HEK293 (cell line): ENCODE data around the gene IKZF1.

Experiments
- CTCF ChIA-PET: fragments of 350-600 bp; formaldehyde crosslinking; extraction: SDS; loops from one replicate; lab custom pipeline; 2021; ENCODE audit warnings: antibody characterized with exemption; lab: Yijun Ruan, JAX
- POLR2A ChIA-PET: fragments of 300-600 bp; formaldehyde crosslinking; extraction: SDS; loops from one replicate; lab custom pipeline; 2020; ENCODE audit warnings: antibody characterized with exemption, inconsistent platforms; lab: Yijun Ruan, JAX
- H3K27ac ChIP-seq: fragments of 200-500 bp; sonication (Bioruptor generic); 2 replicates; pipeline ENCODE4 v1.5.1; 2014; ENCODE audit warnings: low read depth, low read length, control low read depth, inconsistent platforms; ENCODE audit errors: extremely low read depth
- H3K36me3 ChIP-seq, 2 experiments: fragments of 200-500 bp in 1 of 2; sonication (Bioruptor generic) in 1 of 2; 1 replicate in 1 of 2; 2 replicates in 1 of 2; pipeline ENCODE4 v1.5.1; 2014 to 2017; ENCODE audit warnings: inconsistent platforms in 2 of 2, low read length in 2 of 2; ENCODE audit not compliant: control insufficient read depth in 2 of 2, insufficient read depth in 1 of 2
- H3K4me1 ChIP-seq: fragments of 200-500 bp; sonication (Bioruptor generic); 2 replicates; pipeline ENCODE4 v1.5.1; 2014; ENCODE audit warnings: mild to moderate bottlenecking, low read length, inconsistent platforms; ENCODE audit not compliant: control insufficient read depth, insufficient read depth
- H3K4me3 ChIP-seq: 2 replicates; pipeline ENCODE4 v1.5.1; 2011; ENCODE audit warnings: low read depth, mild to moderate bottlenecking, control low read depth, low read length, moderate library complexity
- H3K9me3 ChIP-seq: fragments of 200-500 bp; sonication (Bioruptor generic); 2 replicates; pipeline ENCODE4 v1.5.1; 2014; ENCODE audit warnings: low read depth, low read length, inconsistent platforms; ENCODE audit not compliant: control insufficient read depth, insufficient read depth
- FEZF1 ChIP-seq: fragments of 450-650 bp; formaldehyde crosslinking; IDR thresholded peaks from 2 replicates; pipeline ENCODE4 v1.5.1; 2016; ENCODE audit warnings: missing biosample characterization, missing genetic modification characterization
- WT1 ChIP-seq: fragments of 450-650 bp; formaldehyde crosslinking; IDR thresholded peaks from 2 replicates; pipeline ENCODE4 v1.5.1; 2016; ENCODE audit warnings: missing biosample characterization, missing genetic modification characterization
- ZBTB11 ChIP-seq: fragments of 450-650 bp; formaldehyde crosslinking; conservative IDR thresholded peaks from 2 replicates; pipeline ENCODE4 v1.5.1; 2016; ENCODE audit warnings: low read depth, missing biosample characterization, missing genetic modification characterization
- ZBTB49 ChIP-seq: fragments of 450-650 bp; formaldehyde crosslinking; IDR thresholded peaks from 2 replicates; pipeline ENCODE4 v1.5.1; 2016; ENCODE audit warnings: missing biosample characterization, missing genetic modification characterization, low read depth
- ZNF132 ChIP-seq: fragments of 450-650 bp; formaldehyde crosslinking; IDR thresholded peaks from 2 replicates; pipeline ENCODE4 v1.5.1; 2017; ENCODE audit warnings: missing biosample characterization, missing genetic modification characterization, borderline replicate concordance
- ZNF148 ChIP-seq: fragments of 450-650 bp; formaldehyde crosslinking; IDR thresholded peaks from 2 replicates; pipeline ENCODE4 v1.5.0; 2017; ENCODE audit warnings: missing biosample characterization, missing genetic modification characterization, borderline replicate concordance
- ZNF266 ChIP-seq: fragments of 450-650 bp; formaldehyde crosslinking; IDR thresholded peaks from 2 replicates; pipeline ENCODE4 v1.5.1; 2016; ENCODE audit warnings: missing biosample characterization, missing genetic modification characterization, low read depth
- ZNF302 ChIP-seq: fragments of 450-650 bp; formaldehyde crosslinking; IDR thresholded peaks from 2 replicates; pipeline ENCODE4 v1.5.1; 2016; ENCODE audit warnings: missing biosample characterization, missing genetic modification characterization, low read depth
- ZNF394 ChIP-seq: fragments of 450-650 bp; formaldehyde crosslinking; IDR thresholded peaks from 2 replicates; pipeline ENCODE4 v1.5.1; 2016; ENCODE audit warnings: missing biosample characterization, missing genetic modification characterization, mild to moderate bottlenecking, moderate library complexity, borderline replicate concordance
- ZNF623 ChIP-seq: fragments of 450-650 bp; formaldehyde crosslinking; IDR thresholded peaks from 2 replicates; pipeline ENCODE4 v1.5.1; 2016; ENCODE audit warnings: missing biosample characterization, missing genetic modification characterization
- ZNF660 ChIP-seq: fragments of 450-650 bp; IDR thresholded peaks from 2 replicates; pipeline ENCODE4 v1.5.1; 2018; ENCODE audit warnings: missing biosample characterization, mild to moderate bottlenecking, missing genetic modification characterization
- ZNF747 ChIP-seq: fragments of 450-650 bp; formaldehyde crosslinking; IDR thresholded peaks from 2 replicates; pipeline ENCODE4 v1.5.1; 2016; ENCODE audit warnings: missing biosample characterization, missing genetic modification characterization
- ZSCAN18 ChIP-seq: fragments of 450-650 bp; formaldehyde crosslinking; IDR thresholded peaks from 2 replicates; pipeline ENCODE4 v1.5.1; 2016; ENCODE audit warnings: missing biosample characterization, missing genetic modification characterization

The IKZF1 gene

GRCh38 chr7:50371551-50372021, 67.1 kb downstream of the IKZF1 start:
- no peaks in the 10 kb centered on the region for H3K9me3 ChIP-seq
- no peak for TF ChIP-seq ZNF747 (tag by site-specific recombination)
- TF ChIP-seq ZNF660, result no peak
- no peak for TF ChIP-seq ZBTB11 (tag by site-specific recombination)
- TF ChIP-seq ZBTB49 (tag by site-specific recombination), result no peak
- TF ChIP-seq, all 188 proteins: peak for 0
- H3K27ac ChIP-seq, result no peak overlapping the region
- CTCF ChIA-PET, result interaction anchor here (0.7 kb wide), 2 partner anchors 49 to 157 kb away, joined by 3 read pairs; no protein-coding TSS in a partner anchor
- no peaks in the 10 kb centered on the region for H3K36me3 ChIP-seq
- POLR2A ChIA-PET, result no interaction called here
- no peak overlapping the region for H3K4me3 ChIP-seq
- no peaks in the 10 kb centered on the region for H3K4me1 ChIP-seq

- Histone ChIP-seq H3K9me3 (no peaks in the 10 kb centered on the region), H3K36me3 (no peaks in the 10 kb centered on the region), H3K4me3 (no peak overlapping the region), H3K4me1 (no peaks in the 10 kb centered on the region)
- CTCF ChIA-PET, result interaction anchor here (0.6 to 1.2 kb wide), 2 partner anchors 167 to 787 kb away, joined by 4 to 6 read pairs; no protein-coding TSS in a partner anchor
- TF ChIP-seq ZNF132 (tag by site-specific recombination), result no peak
- TF ChIP-seq ZNF148 (tag by site-specific recombination), result no peak
- no peak for TF ChIP-seq ZNF302 (tag by site-specific recombination)
- no peak for TF ChIP-seq WT1 (tag by site-specific recombination)
- no peak for TF ChIP-seq ZNF623
- no peak for TF ChIP-seq ZNF394
- TF ChIP-seq ZNF266 (tag by site-specific recombination), result no peak
- TF ChIP-seq FEZF1 (tag by site-specific recombination), result no peak
- no peak for TF ChIP-seq ZSCAN18 (tag by site-specific recombination)
- TF ChIP-seq, all 188 proteins: peak for 0
- no peak overlapping the region for H3K27ac ChIP-seq
- POLR2A ChIA-PET, result no interaction called here
Observed at GRCh38 chr7:50372923-50373322, 68.4 kb downstream of the IKZF1 start.
